GM19463 (cell line): Measurements from ENCODE around the gene CES4A.
A peak's percentile ranks its signal among the peaks of the same experiment; 100 is the strongest.
"Not testable (repeated sequence)": the region's sequence is repeated elsewhere in the genome, so short reads cannot be mapped to it uniquely, and the experiment has no call there.

Experiments
- ATAC-seq: cut with Tn5 transposase; IDR thresholded peaks from one replicate; pipeline ENCODE4 v1.9.1; 2021; ENCODE audit warnings: mild to moderate bottlenecking, moderate library complexity; ENCODE audit not compliant: unreplicated experiment

The CES4A gene

GRCh38 chr16:67041520-67041919 lies 53.1 kb downstream of the CES4A start:
- ATAC-seq, result not testable (repeated sequence)

- ATAC-seq, result no peak
Observed at GRCh38 chr16:67043420-67043819, 55.0 kb downstream of the CES4A start.

- ATAC-seq, result no peak
Observed at GRCh38 chr16:67050796-67051195, 62.4 kb downstream of the CES4A start.

- ATAC-seq, result no peak
Observed at GRCh38 chr16:67052399-67052798, 64.0 kb downstream of the CES4A start.

GRCh38 chr16:67053767-67054334 lies 65.5 kb downstream of the CES4A start:
- ATAC-seq, result no peak

GRCh38 chr16:67054901-67055300 lies 66.5 kb downstream of the CES4A start:
- no peak for ATAC-seq

GRCh38 chr16:67055712-67056487 lies 67.5 kb downstream of the CES4A start:
- peak; percentile 68 for ATAC-seq
